MV-4-11 (cell line): Measurements from ENCODE around the gene PPM1G.
"Not testable (repeated sequence)": the region's sequence is repeated elsewhere in the genome, so short reads cannot be mapped to it uniquely, and the experiment has no call there.

Experiments used
- DNase-seq: peaks from one replicate; lab custom pipeline; 2025; lab: John Stamatoyannopoulos, UW

The PPM1G gene, protein sequence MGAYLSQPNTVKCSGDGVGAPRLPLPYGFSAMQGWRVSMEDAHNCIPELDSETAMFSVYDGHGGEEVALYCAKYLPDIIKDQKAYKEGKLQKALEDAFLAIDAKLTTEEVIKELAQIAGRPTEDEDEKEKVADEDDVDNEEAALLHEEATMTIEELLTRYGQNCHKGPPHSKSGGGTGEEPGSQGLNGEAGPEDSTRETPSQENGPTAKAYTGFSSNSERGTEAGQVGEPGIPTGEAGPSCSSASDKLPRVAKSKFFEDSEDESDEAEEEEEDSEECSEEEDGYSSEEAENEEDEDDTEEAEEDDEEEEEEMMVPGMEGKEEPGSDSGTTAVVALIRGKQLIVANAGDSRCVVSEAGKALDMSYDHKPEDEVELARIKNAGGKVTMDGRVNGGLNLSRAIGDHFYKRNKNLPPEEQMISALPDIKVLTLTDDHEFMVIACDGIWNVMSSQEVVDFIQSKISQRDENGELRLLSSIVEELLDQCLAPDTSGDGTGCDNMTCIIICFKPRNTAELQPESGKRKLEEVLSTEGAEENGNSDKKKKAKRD

DNA sequence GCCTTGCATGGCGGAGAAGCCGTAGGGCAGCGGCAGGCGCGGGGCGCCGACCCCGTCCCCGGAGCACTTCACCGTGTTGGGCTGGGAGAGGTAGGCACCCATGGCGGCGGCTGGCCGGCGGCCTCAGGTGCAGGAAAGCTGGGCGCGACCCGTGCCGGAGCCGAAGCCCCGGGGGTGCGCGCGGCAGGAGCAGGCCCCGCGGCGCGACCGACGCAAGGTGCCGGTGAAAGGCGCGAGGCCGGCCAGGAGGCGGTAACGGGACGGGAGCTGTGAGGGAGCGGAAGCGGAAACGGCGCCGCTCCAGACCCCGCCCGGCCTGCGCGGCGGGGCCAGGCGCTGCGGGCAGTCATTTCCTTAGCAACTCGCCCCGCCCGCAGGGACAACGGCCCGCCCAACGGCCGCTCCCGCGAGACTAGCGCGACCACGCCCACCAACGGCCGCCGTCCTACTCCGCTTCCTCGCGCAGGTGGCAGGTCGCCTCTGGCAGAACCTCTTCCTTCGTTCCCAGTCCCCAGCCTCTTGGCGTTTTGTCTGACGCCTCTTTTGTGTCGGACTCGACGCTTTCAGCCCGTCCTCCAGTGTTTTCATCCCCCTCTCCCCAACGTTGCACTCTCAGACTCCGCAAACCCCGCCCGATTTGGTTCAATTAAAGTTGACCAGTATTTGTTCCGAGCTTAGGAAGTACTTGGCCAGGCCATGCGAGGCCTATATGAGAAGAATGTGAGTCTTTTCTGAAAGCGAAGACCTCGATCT is at the start of gene PPM1G:
Gene PPM1G (minus strand): TSS at position 271 of the 753 bp plus-strand sequence. CDS start 169 bp downstream, at position 102.
- DNase-seq, result peak; percentile 92

GRCh38 chr2:27453968-27454367 is 44.6 kb upstream of the PPM1G start:
- DNase-seq, result no peak

DNA sequence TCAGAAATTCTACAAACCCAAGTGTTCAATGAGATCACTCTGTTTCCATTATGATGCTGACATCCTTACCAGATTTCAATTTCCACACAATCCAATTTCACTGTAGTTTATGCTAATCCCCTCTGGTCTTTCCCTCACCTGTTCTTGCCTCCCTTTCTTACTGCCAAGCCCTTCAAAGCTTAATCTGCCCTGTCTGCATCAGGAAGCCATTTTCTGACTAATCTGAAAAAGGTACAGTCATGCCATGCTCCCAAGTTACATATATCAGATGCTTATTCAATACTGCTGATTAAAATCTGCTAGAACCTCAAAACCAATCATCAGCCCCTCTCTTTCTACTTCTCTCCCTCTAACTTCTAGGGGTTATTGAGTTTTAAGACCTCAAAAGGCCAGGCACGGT is 41.7 kb upstream of the PPM1G start:
- no peak for DNase-seq

DNA sequence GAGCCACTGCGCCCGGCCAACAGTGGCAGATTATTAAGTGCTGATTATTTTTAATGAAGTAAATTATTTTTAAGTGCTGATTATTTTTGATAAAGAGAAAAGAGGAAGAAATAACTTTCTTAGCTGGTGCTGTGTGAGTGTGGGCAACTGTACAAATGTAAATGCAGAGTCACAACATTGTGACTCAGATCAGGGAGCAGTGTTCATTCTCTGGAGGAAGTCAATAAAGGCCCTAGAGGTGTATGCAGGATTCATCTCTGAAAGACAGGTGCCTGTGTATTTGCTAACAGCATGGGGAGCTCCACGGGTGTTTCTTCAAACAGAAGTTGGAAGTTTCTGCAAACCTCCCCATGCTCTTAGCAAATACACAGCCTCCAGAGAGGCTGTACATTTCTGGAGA is 39.0 kb upstream of the PPM1G start:
- DNase-seq, result no peak

- peak; percentile 12 for DNase-seq
Measured at GRCh38 chr2:27446057-27446456, 36.7 kb upstream of the PPM1G start.

- no peak for DNase-seq
Measured at GRCh38 chr2:27445615-27446014, 36.2 kb upstream of the PPM1G start.

DNA sequence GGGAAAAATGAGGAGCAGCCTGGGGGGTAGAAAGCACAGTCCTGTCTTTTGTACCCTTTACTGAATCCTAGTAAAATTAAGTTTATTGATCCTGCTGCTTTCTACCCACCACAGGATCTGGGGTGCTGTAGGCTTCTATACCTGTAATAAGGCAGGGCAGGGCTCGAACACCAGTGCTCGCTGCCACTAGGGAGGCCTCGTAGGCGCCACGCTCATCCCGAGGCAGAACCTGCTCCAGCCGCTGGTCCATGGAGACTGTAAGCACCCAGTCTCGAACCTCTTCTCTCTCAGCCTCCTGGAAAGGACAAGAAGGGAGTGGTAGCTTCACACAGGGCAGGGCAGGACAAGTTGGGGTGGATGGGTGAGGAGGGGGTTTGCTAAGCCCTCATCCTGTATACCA is 35.8 kb upstream of the PPM1G start:
- DNase-seq, result no peak

DNA sequence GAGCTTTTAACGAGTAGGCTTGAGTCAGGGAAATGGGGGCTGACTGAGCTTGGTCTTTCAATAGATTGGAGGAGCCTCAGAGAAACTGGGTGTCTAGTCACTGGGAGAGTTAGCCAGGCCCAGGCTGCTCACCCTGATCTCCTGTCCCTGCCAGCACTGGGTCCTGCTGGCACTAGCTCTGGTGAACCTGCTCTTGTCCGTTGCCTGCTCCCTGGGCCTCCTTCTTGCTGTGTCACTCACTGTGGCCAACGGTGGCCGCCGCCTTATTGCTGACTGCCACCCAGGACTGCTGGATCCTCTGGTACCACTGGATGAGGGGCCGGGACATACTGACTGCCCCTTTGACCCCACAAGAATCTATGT is 33.5 kb upstream of the PPM1G start:
- DNase-seq, result no peak

DNA sequence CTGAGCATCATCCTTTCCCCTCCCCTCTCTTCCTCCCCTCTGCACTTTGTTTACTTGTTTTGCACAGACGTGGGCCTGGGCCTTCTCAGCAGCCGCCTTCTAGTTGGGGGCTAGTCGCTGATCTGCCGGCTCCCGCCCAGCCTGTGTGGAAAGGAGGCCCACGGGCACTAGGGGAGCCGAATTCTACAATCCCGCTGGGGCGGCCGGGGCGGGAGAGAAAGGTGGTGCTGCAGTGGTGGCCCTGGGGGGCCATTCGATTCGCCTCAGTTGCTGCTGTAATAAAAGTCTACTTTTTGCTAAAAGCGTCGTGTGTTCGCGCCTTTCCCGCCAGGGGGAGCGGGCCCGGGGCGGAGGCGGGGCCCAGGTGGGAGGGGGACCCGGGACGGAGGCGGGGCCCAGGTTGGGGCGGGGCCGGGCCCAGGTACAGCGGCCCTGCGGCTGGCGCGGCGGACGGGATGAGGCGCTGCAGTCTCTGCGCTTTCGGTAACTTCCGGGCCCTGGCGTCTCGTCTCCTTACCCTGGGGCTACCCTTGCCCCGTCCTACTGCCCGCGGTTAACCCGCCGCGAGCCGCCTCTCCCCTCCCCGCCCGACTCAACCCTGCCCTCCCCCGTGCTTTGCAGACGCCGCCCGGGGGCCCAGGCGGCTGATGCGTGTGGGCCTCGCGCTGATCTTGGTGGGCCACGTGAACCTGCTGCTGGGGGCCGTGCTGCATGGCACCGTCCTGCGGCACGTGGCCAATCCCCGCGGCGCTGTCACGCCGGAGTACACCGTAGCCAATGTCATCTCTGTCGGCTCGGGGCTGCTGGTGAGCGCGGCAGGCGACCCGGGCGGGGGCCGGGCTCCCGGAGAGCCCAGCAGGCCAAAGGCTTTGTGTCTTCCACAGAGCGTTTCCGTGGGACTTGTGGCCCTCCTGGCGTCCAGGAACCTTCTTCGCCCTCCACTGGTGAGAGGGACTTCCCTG is 32.8 kb upstream of the PPM1G start, which contains the start of gene KRTCAP3:
Gene KRTCAP3 (plus strand): TSS at position 424 of the 962 bp plus-strand sequence. CDS start 32 bp downstream, at position 456.
- DNase-seq, result no peak

- no peak for DNase-seq
Measured at GRCh38 chr2:27441226-27441926, 32.0 kb upstream of the PPM1G start.

DNA sequence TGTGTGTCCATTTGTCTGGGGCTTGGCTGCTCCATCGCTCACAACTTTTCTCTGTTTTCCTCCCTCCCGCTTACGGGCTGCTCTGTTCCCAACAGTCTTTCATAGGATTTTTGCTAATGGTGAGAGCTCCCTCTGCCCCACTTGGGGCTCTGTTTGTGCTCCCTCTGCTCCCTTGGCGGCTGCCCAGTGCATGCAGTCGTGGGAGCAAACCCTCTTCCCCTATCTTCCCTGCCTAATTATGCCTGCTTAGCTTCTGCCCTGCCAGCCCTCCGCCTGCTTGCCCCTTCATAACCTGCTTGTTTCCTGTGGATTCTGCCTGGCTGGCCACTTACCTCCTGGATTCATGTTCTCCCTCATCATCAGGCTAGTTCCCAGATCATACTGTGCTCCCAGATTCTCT is 26.2 kb upstream of the PPM1G start:
- no peak for DNase-seq

DNA sequence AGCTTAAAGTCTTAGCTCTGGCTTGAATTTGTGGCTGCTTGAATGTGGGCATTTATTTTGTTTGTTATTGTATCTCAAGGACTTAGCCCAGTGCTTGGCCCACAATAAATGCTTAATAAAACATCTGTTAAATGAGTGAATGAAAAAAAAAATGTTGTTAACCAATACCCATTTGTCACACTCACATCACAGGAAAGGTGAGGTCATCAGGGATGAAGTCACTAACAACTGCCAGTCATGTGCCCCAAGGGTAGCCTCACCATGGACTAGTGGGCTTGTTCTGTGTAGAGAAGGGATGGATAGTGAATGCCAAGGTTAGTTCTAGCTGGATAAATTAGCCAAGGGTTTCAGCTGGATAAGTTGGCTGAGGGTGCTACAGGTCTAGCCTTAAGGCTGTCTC is 22.0 kb upstream of the PPM1G start:
- DNase-seq, result peak; percentile 4

GRCh38 chr2:27428978-27429541 is 19.7 kb upstream of the PPM1G start:
- peak; percentile 69 for DNase-seq

DNA sequence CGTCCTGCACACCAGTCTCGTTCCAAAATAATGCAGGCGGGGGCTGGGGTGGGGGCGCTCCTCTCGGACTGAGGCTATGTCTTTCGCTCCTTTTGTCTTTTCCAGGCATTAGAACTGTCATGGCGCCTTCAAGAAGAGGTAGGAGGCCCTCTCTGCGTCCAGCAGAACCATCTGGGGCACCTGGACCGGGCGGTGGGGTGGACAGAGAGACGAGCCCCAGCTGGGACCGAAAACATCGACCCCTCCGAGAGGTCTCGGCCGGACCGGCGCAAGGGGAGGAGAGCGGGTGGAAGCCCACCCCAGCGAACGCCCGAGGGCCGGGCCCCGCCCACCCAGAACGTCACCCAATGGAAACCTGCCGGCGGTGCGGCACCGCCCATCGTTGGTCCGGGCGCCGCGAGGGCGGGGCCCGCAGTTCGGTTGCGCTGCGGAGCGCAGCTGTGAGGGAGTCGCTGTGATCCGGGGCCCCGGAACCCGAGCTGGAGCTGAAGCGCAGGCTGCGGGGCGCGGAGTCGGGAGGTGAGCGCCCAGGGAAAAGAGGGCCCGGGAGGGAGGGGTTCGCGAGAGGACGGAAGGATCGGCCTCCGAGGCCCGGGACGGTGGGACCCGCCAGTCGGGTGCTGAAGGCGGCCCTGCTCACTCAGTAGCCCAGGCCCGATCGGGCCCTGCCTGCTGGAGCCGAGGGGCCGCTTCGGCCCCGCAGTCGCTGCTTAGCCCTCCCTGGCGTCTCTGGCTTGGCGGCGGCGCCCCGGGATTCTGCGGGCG is 19.0 kb upstream of the PPM1G start, which contains the start of gene NRBP1:
Gene NRBP1 (plus strand): TSS at position 419 of the 765 bp plus-strand sequence. CDS start 4,643 bp downstream, outside the sequence.
- DNase-seq, result peak; percentile 88

GRCh38 chr2:27427863-27428212 is 18.4 kb upstream of the PPM1G start:
- DNase-seq, result peak; percentile 46

DNA sequence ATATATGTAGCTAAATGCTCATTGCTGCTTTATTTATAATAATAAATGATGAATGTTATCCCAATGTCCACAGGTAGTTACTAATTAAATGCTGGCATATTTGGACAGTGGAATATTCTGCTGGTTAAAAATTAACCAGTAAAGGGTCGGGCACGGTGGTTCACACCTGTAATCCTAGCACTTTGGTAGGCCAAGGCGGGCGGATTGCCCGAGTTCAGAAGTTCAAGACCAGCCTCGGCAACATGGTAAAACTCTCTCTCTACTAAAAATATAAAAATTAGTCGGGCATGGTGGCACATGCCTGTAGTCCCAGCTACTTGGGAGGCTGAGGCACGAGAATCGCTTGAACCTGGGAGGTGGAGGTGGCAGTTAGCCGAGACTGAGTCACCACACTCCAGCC is 15.6 kb upstream of the PPM1G start:
- DNase-seq, result not testable (repeated sequence)

- DNase-seq, result no peak
Measured at GRCh38 chr2:27422958-27423357, 13.6 kb upstream of the PPM1G start.

DNA sequence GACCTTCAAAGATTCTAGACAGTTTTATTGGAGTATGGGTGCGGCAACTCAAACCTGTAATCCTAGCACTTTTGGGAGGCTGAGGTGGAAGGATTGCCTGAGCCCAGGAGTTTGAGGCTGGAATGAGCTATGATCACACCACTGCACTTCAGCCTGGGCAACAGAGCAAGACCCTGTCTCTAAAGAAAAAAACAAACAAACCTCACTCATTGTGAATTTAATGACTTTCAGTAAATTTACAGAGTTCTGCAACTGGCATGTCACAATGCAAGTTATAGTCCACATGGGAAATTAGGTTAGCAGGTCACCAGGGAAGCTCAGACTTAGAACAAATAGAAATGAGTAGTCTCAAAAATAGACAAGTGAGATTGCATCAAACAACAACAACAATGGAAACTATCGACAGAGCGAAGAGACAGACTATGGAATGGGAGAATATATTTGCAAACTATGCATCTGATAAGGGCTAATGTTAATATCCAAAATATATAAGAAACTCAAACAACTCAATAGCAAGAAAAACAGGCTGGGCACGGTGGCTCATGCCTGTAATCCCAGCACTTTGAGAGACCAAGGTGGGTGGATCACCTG is 12.4 kb upstream of the PPM1G start:
- no peak for DNase-seq

- no peak for DNase-seq
Measured at GRCh38 chr2:27420996-27421395, 11.6 kb upstream of the PPM1G start.

DNA sequence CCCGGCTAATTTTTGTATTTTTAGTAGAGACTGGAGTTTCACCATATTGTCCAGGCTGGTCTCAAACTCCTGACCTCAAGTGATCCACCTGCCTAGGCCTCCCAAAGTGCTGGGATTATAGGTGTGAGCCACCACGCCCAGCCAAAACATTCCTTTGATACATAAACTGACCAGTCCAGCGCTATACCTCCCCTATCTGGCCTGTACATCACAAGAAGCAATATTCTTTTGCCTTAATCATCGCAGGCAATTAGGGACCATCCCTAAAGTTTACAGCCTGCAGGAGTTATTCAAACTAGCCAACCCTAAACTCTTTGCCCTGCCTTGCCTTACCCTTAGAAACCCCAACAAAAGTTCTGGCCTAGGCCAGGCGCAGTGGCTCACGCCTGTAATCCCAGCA is 6.8 kb upstream of the PPM1G start:
- no peak for DNase-seq
